Pulmonary artery endothelial cell (primary cell): ENCODE measurements around the gene PXDC1. TPM values are rescaled to one million over a fixed set of nuclear protein-coding genes. Genes with fewer than 3 reads are reported as not detected.

Source experiments
- DNase-seq: peaks from one replicate; pipeline ENCODE4 v3.0.0-alpha.2; 2011; ENCODE audit warnings: low read depth, low spot score
- total RNA-seq: library from RNA; depleted of rRNA; stranded (reverse); fragments of >200 nt; gene quantifications from 2 replicates; pipeline ENCODE4 v1.2.3, GENCODE V29; 2014

The PXDC1 gene
- total RNA-seq, 1 donor from 2014 or later, result 104 TPM

DNA sequence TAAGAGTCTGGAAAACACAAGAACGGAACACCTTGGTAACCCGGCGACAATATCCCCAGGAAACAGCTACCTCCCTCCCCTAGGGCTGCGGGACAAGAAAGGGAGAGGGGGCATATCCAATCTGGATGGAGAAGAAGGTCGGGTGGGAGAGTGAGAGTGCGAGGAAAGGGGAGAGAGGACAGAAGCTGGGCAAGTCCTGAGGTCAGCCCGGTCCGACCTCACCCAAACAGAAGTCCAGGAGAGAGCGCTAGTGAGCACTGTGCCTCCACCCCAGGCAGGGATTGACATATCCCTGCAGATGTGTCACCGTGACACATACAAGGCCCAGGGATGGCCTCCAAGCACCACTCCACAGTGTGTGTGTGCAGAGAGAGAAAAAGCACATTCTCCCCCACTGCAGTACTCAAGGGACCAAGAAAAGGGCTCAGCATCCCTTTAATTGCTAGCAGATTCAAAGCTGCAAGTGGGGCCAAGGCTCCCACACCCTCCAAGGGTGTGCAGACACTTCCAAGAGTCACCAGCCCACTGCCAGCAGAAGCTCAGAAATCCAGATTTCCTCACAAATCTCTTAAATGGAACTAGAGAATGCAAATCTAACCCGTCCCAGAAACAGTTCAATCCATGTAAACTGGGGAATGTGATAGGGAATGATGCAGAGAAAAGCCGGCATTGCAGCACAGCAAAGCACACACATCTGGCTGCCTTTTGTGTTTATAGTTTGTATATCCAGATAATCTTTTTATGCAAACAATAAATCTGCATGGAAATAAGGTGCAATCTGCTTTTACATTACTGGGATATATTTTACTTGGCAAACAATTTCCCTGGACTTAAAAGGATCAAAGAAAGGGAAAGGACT is 3.1 kb downstream of the PXDC1 start:
- DNase-seq, result no peak

DNA sequence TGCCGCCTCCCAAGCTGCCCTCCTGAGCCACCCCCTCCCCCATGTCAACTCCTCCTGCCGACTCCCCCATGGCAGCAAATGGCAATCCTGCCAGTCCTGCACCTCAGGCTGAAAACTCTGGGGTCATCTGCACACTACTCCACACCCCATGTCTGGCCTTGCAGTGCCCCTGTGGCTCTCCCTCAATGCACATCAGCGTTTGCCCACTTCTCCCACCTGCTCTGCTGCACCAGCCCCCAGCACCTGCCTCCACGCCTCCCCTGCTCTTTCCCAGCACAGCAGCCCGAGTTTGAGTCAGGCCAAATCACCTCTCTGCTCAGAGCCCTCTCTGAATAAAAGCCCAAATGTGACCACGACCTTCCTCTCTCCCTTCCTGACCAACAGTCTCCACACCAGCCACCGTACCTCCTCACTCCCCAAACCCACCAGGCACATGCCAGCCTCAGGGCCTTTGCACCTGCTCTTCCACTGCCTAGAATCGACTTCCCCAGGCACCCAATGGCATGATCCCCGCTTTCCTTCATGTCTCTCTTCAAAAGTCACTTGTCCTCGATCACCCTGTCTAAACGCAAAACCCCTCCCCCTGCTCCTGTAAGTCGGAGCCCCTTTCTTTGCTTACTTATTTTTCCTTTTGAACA is 4.3 kb downstream of the PXDC1 start:
- no peak for DNase-seq

DNA sequence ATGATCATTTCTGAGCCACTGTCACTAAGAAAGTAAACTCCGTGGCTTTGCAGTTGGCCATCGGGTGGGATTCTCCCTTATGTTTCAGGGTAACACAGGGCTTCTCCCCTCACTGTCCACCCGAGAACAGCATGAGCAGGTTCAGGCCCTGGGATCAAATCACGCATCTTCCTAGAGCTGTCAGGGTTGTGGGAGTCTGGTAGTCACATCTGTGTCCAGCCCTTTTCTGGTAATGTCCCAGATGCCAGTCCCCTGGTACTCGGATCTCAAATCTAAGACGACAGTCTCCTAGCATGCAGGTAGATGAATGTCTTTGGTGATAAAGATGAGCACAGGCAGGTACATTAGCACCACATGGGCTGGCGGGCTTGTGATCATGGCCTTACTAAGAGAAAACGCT is 4.8 kb downstream of the PXDC1 start:
- no peak for DNase-seq

DNA sequence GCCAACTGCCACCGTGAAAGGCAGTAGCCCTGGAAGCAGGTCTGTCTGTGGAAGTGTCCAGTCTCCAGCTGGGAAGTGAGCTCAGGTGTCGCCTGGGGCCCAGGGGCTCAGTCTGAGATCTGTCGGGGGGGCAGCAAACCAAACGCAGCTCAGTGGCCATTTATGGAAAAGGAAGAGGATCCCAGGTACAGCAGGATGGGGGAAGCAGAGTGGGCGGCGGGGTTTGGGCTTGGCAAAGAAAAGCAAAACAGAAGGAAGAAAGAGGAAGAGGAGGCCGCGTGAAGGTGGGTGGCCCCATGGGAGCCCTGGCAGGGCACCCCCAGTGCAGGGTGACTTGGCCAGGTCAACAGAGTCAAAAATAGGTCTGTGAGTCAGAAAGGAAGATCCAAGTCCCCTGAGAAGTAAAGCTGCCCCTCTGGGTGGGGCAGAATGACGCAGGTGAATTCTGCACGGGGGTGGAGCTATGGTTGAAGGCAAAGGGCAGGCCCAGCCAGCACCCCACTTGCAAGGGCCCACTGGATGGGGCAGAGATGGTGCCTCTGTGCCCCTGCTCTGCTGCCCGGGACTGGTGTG is 5.3 kb downstream of the PXDC1 start:
- DNase-seq, result no peak

DNA sequence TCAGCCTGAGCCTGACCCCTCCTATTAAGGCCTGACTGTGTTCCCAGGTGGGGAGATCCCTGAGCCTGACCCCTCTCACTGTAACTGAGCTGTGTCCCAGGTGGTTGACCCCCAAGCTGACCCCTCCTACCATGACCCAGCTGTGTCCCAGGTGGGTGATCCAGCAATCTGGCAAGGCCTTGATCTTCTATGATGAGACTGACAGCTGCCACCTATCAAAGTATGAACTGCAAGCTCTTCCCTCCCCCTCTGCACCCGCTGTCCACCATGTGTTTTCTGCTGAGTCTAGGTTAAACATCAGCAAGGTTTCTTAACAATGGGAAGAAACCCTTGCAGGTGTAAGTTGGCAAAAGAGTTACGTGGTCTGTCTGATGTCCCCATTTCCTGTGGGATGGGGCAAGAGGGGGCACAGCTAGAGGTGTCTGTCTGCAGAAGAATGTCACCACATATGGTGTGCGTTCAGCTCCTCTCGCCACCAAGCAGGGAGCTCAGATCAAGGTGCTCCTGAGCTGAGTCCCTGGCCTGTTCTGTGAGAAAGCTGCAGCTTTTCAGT is 5.9 kb downstream of the PXDC1 start:
- no peak for DNase-seq

DNA sequence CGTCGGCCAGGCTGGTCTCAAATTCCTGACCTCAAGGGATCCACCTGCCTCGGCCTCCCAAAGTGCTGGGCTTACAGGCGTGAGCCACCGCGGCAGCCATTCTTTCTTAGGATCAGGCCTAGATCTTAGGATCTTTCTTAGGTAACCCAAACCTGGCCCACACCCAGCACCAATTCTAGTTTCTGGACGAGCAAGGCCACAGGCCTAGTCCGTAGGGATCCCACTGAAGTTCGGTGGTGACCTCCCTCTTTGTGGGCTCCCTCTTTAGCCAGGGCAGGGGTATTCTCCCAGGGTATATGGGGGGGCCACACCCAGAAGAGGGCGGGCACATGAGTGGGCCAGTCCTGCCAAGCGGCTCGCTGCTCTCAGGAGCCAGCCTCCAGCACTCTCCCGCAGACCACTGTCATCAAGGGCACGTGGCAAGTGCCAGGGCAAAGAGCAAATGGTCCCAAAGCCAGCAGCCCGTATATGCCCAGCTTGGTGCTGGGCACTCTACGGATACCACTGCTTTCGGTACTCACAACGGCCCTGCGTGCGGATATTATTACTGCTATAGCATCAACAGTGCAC is 6.5 kb downstream of the PXDC1 start:
- DNase-seq, result no peak

DNA sequence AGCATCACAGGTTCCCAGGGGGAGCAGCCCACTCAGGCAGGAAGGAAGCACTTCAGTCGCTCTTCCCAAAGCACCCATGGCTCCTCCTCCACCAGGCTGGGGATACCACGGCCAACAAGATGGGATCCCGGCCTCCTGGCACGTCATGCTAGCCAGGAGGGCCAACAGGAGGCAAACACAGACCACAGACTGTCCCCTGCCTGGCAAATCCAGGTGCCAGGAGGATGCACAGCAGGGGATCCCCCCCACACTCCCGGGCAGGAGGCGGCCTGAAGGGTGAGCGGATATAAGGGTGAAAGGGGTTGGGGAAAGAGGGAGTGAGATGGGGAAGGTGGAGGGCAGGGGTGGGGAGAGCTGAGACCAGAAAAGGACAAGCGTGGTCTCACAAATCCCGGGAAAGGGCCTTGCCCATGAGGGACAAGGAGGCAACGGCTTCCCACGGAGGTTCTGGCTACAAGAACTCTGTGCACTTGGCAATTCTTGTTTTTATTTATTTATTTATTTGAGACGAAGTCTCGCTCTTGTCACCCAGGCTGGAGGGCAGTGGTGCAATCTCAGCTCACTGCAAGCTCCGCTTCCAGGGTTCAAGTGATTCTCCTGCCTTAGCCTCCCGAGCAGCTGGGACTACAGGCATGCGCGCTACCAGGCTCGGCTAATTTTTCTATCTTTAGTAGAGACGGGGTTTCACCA is 7.2 kb downstream of the PXDC1 start:
- no peak for DNase-seq

DNA sequence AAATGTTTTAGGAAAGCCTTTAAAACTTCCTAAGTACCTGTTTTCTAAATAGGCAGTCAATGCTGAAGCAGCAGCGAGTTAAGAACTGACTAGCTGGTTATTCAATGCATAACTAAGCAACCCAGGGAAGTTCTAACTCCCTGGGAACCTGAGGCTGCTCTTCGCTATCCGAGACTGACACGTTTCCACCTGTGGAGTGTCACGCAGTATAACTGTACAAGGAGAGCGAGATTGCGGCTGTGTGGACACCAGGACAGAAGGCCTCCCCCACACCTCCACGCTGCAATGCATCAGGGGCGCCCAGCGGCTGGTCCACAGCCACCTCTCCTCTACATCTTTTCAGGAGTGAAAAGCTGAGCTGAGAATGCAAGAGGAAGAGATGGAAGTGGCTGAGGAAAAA is 8.0 kb downstream of the PXDC1 start:
- DNase-seq, result no peak

DNA sequence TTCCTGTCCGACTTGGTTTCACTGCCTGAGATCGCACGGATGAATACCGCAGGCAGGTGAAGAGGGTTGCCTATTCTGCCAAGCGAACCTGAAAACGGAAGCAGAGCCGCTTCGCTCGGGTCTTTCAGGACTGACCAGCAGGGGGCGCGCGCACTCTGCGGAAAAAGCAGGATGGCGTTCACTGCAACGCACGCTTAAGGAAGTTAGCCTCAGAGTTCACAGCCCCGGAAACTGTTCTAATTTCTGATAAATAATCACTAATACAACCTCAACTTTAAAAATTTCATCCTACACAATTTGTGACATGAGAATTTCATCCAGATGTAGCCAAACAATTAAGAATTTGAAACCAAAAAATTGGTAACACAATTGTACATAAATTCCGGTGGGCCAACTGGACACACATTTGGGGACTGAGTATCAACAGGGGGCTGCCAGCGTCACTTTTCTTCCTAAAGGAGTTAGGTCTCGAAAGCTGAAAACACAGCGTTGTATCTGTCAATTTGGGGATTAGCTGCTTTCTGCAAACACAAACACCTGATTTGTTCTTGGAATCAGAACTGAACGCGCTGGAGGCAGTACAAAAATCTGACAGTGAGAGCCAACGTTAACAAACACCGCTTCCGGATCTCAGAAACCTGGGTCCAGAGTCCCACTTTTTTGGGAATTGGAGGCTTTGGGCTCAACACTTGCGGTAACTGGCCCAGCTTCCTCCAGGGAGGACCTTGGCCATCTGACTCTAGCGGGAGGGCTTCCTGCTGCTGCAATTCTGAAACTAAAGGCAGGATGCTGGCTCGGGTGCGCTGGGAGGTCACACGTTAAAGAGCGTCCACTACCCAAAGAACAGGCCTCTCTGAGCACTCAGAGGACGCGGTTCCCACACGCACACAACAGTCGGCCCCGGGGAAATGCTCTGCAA is 8.8 kb downstream of the PXDC1 start:
- no peak for DNase-seq

DNA sequence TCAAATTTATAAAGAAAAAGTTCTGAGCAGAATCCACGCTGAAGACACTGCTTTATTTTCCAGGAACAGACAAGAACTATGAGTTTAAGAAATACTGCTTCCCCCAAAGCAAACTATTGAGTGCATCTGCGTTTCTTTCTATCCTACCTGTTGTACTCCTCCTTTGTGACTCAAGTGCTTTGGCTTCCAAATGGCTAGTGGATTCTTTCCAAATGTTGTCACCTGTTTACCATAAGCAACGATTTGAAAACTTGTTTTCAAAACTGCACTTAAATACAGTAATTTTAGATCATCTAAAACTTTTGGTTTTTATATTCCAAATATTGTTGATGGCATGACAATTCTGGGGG is 9.5 kb downstream of the PXDC1 start:
- no peak for DNase-seq

DNA sequence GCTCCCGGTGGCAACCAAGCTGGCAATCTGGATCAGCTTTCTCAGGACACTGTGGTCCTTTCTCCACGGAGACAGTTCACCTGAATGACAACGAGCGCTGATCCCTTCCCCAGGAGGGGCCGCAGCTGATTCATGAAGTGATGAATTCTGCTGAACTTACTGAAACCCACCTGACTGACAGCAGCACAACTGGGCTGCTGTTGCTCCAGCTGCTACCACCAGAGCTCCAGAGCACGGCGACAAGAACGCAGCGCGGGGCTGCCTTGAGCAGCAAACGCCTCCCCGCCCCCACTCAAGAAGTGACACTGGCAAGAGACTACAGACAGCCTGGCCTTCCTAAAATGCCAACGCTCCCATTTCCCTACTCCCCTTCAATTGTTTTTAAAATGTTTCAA is 10.0 kb downstream of the PXDC1 start:
- no peak for DNase-seq

DNA sequence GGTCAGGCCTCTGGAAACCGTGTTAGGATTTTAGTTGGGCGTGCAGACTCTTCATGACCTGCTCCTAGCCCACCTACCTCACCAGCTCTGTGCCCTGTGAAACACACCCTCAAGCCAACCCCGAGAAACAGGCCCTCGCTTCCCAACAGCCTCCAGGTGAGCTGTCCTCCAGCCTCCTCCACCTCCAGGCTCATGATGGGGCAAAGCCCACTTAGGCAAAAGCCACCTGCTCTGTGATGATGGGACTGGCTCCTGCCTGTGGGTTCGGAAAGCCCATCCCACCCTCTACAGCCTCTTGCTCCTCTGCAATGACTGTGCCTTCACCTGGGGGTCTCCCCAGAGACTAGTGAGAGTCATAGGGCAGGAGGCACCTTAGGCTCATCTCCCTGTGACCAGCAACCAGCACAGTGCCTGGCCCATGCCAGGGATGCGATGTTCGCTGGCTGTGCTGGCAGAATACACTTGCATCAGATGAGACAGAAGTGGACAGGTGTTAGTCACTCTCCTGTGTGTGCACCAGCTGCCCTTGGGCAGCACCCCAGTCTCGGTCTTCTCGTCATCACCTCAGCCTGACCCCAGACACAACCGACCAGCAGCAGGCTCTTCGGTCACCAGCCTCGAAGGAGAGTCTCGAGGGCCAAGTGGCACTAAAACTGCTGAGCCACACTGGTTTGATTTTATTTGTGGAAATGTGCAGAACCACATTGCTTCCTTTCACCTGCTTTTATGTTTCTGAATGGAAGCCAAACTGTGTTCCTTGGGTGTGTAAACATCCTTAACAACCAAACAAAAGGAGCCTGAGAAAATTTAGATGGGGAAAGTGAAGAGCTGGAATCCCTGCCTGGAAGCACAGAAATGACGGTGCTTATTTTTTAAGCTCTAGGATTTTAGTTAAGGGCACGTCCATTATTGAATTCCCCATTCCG is 10.7 kb downstream of the PXDC1 start:
- DNase-seq, result no peak

DNA sequence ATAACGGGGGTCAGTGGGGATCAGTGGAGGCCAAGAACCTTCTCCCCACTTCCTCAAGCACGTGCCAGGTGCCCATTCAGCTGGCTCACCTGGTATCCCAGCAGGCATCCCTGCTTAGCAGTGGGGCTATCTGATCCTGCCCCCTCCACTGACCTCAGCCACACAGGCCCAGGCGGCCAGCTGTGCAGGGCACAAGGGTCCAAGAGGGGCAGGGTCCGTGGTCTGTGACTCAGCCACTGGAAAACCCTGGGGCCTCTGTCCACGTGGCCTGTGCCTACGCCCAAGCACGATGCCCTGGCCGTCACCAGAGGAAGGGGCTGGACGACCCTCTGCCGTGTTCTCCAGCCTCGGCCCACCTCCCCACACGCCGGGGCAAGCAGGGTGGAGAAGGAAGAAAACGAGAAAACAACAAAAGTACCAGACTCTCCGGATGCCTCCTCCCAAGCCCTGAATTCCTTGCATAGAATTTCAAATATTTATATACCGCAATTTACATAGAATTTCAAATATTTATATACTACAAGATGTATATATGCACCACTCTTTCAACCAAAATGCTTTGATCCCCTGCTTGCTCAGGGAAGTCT is 12.1 kb downstream of the PXDC1 start:
- DNase-seq, result no peak

DNA sequence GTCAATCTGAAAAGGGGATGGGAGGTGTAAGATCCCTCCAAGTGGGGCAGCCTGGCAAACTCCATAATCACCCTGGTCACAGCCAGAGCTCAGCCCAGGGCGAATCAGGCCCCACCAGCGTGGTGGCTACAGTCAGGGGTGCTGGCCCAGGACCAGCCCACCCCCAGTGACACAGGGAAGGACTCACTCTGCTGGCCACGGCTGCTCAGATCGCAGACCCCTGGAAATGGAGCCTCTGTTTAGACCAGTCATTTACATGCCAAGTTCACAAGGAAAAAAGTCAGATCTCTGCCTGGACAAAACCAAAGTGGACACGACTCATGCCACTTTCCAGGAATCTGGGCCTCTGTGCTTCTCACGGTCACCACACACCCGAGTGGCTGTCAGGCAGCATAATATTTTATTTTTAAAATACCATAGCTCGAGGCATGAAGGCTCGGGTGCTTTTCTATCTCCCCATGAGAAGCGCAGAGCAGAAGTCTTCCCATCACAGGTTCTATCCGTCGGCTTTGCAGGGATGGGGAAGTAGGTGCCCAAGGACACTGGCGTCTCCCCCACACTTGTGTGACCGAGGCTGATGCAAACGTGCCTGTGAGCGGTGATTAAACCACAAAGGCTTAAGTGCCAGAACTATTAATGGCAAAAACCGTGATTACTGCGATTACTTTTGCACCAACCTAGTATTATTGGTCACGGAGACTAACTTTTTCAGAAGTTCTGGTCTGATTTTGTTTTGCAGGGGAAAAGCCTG is 13.0 kb downstream of the PXDC1 start:
- DNase-seq, result no peak

DNA sequence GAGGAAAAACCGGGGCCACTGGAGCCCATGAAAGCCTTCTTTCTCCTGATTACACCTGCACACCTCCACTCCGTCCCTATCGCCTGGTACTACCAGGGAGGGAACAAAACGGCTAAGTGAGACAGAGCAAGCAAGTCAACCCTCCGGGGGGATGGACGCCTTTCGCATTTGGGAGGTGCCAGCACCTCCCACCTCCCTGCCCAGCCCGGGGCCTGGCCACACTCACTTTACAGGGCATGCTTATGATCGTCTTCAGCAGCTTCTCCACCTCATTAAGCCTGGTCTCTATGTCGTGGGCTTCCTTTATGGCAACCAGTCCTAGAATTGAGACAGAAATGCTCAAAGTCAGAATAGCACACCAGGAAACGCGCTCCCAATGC is 13.7 kb downstream of the PXDC1 start:
- no peak for DNase-seq

DNA sequence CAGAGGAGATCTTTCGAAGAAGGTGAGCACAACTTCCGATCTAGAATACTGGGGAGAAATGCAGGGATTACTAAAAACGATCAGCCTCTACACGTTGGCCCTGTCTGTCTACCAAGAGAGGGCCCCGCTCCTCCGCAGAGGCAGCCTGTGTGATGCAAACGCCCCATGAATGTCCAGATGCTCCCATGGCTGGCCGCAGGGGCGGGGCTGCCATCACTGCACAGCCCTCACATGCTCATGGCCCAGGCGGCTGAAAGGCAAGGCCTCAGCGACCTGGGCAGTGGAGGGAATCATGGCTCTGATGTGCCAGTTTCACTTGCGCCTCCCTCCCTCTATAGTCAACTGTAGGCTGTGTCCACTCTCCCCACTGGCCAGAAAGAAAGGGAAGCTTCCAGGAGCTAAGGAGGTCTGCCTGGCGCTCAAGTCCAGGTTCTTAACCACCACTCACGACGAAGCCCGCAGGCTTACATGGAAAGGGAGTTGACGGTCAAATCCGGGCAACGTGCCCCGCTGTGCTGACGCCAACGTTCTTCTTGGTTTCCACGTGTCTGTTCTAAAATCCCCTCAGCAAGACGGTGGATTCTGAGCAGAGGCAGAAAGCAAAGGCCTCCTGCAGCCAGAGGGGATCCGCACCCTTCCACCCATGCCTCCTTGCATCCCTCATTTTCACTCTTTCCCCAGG is 14.2 kb downstream of the PXDC1 start:
- no peak for DNase-seq

DNA sequence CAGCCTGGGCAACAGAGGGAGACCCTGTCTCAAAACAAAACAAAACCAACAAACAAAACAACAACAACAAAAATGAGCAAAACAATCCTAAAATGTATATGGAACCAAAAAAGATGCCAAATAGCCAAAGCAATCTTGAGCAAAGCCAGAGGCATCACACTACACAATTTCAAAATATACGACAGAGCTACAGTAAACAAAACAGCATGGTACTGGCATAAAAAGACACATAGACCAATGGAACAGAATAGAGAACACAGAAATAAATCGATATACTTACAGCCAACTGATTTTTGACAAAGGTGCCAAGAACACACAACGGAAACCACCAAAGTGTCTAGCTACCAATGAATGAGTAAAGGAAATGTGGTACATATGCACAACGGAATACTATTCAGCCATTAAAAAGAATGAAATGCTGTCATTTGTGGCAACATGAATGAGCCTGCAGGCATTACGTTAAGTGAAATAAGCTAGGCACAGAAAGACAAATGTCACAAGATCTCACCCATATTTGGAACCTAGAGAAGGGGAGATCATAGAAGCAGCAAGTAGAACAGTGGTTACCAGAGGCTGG is 16.4 kb downstream of the PXDC1 start:
- no peak for DNase-seq
